ENCODE results near the gene TTC12. TPM values are rescaled to one million over a fixed set of nuclear protein-coding genes. Genes with fewer than 3 reads are reported as not detected.
A peak's percentile ranks its signal among the peaks of the same experiment; 100 is the strongest.

TTC12 gene
- total and polyA plus RNA-seq, 8 donors = 12.4 to 42.4 (median 31.4) TPM

- Histone ChIP-seq H3K27ac (no peak overlapping the region), H3K27me3 (no peaks in the 10 kb centered on the region), H3K9me3 (no peaks in the 10 kb centered on the region), H3K4me3 (no peak overlapping the region), H3K4me1 (no peaks in the 10 kb centered on the region), H3K36me3 (no peaks in the 10 kb centered on the region)
- TF ChIP-seq CTCF (IDR thresholded peaks at IDR 0.05) = no peak
- DNase-seq (no peak), ATAC-seq (no peak)
- intact Hi-C loops (cut with DNase I) = no loop called here
Measured at GRCh38 chr11:113397821-113398220, 83.4 kb downstream of the TTC12 start.

GRCh38 chr11:113398669-113399430 is 84.5 kb downstream of the TTC12 start:
- Histone ChIP-seq H3K4me3 (no peak overlapping the region), H3K36me3 (no peaks in the 10 kb centered on the region), H3K9me3 (no peaks in the 10 kb centered on the region), H3K27me3 (no peaks in the 10 kb centered on the region), H3K27ac (no peak overlapping the region), H3K4me1 (no peaks in the 10 kb centered on the region)
- no peak for DNase-seq
- intact Hi-C loops (cut with DNase I) = no loop called here
- no peak for ATAC-seq
- TF ChIP-seq CTCF (IDR thresholded peaks at IDR 0.05) = no peak

- H3K9me3 ChIP-seq = no peaks in the 10 kb centered on the region
- no peak for ATAC-seq
- H3K27ac ChIP-seq = no peak overlapping the region
- DNase-seq = no peak
- no peaks in the 10 kb centered on the region for H3K27me3 ChIP-seq
- H3K4me3 ChIP-seq = no peak overlapping the region
- no peaks in the 10 kb centered on the region for H3K4me1 ChIP-seq
- no peaks in the 10 kb centered on the region for H3K36me3 ChIP-seq
- intact Hi-C loops (cut with DNase I) = no loop called here
- TF ChIP-seq CTCF (IDR thresholded peaks at IDR 0.05) = no peak
Measured at GRCh38 chr11:113400631-113401230, 86.3 kb downstream of the TTC12 start.

- ATAC-seq (peak; percentile 90), DNase-seq (peak in 3 of 4 donors; percentile 18 to 82 (median 66))
- Histone ChIP-seq H3K27ac (no peak overlapping the region), H3K4me3 (no peak overlapping the region), H3K4me1 (no peaks in the 10 kb centered on the region), H3K27me3 (no peaks in the 10 kb centered on the region), H3K9me3 (no peaks in the 10 kb centered on the region), H3K36me3 (no peaks in the 10 kb centered on the region)
- no peak for TF ChIP-seq CTCF (IDR thresholded peaks at IDR 0.05)
- intact Hi-C loops (cut with DNase I) = no loop called here
Measured at GRCh38 chr11:113401718-113402117, 87.3 kb downstream of the TTC12 start.

- H3K4me1 ChIP-seq = no peaks in the 10 kb centered on the region
- DNase-seq = no peak
Measured at GRCh38 chr11:113404859-113405430, 90.6 kb downstream of the TTC12 start.

More at GRCh38 chr11:113404859-113405430, 90.6 kb downstream of the TTC12 start:
- Histone ChIP-seq H3K9me3 (no peaks in the 10 kb centered on the region), H3K4me3 (no peak overlapping the region), H3K36me3 (no peaks in the 10 kb centered on the region), H3K27ac (no peak overlapping the region), H3K27me3 (no peaks in the 10 kb centered on the region)
- intact Hi-C loops (cut with DNase I) = no loop called here
- ATAC-seq = no peak
- no peak for TF ChIP-seq CTCF (IDR thresholded peaks at IDR 0.05)

Measured in left lung (tissue), 10 donors.